ENCODE results near the gene RGS6. TPM values are rescaled to one million over a fixed set of nuclear protein-coding genes. Genes with fewer than 3 reads are reported as not detected.

Gene RGS6
- total RNA-seq, 1 experiment from 2014 or later: not detected

DNA sequence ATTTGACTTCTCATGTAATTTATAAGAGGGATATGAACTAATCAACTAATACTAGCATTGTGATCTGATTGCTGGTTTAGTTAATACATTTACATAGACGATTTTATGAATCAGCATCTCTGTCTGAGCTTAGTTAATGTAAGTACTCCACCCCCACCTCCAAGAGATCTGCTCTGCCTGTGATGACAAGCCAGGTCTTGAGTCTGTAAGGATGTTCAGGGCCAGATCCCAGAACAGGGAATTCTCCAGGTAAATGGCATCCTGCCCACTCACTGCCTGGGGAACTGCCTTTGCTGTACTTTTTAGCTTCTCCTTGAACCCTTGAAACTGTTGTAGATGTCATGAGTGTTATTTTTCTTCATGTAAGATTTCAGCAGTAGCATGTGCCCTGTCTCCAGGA, 289.8 kb downstream of the RGS6 start:
- no TSS peak for BruUV-seq (replicated peaks)
- Mint-ChIP-seq H3K27ac (ENCODE audit: low read depth, unreplicated experiment) (no peak overlapping the region), H3K4me1 (ENCODE audit: insufficient read depth, unreplicated experiment) (no peaks in the 10 kb centered on the region), H3K9me3 (ENCODE audit: unreplicated experiment) (peaks cover 16% of the 10 kb centered on the region), H3K36me3 (ENCODE audit: insufficient read depth, unreplicated experiment) (no peaks in the 10 kb centered on the region), H3K4me3 (ENCODE audit: unreplicated experiment) (no peak overlapping the region), H3K27me3 (ENCODE audit: insufficient read depth, unreplicated experiment) (no peaks in the 10 kb centered on the region)
- CTCF ChIA-PET: interaction anchor here (0.9 kb wide), 1 partner anchor 469 kb away, joined by 3 read pairs; no protein-coding TSS in a partner anchor
- DNase-seq (ENCODE audit: unreplicated experiment): no peak
- intact Hi-C loops (cut with micrococcal nuclease): no loop called here
- TF ChIP-seq, protein P1, sequence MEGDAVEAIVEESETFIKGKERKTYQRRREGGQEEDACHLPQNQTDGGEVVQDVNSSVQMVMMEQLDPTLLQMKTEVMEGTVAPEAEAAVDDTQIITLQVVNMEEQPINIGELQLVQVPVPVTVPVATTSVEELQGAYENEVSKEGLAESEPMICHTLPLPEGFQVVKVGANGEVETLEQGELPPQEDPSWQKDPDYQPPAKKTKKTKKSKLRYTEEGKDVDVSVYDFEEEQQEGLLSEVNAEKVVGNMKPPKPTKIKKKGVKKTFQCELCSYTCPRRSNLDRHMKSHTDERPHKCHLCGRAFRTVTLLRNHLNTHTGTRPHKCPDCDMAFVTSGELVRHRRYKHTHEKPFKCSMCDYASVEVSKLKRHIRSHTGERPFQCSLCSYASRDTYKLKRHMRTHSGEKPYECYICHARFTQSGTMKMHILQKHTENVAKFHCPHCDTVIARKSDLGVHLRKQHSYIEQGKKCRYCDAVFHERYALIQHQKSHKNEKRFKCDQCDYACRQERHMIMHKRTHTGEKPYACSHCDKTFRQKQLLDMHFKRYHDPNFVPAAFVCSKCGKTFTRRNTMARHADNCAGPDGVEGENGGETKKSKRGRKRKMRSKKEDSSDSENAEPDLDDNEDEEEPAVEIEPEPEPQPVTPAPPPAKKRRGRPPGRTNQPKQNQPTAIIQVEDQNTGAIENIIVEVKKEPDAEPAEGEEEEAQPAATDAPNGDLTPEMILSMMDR (IDR thresholded peaks at IDR 0.05; ENCODE audit: unreplicated experiment): no peak
- POLR2A ChIA-PET: no interaction called here

DNA sequence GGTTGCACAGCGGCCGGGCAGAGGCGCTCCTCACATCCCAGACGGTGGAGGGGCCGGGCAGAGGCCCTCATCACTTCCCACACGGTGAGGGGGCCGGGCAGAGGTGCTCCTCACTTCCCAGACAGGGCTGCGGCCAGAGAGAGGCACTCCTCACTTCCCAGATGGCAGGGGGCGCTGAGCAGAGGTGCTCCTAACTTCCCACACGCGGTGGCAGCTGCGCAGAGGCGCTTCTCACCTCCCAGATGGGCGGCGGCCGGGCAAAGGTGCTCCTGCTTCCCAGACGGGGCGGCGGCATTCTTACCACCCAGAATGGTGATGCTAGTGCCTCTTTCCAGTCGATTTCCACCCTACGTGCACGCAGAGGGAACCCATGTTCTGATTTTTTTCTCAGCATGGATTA, 304.4 kb downstream of the RGS6 start:
- no peak for DNase-seq (ENCODE audit: unreplicated experiment)
- intact Hi-C loops (cut with micrococcal nuclease): no loop called here
- peaks cover 2% of the 10 kb centered on the region for H3K9me3 Mint-ChIP-seq (ENCODE audit: unreplicated experiment)
- H3K4me3 Mint-ChIP-seq (ENCODE audit: unreplicated experiment): no peak overlapping the region
- no peaks in the 10 kb centered on the region for H3K4me1 Mint-ChIP-seq (ENCODE audit: insufficient read depth, unreplicated experiment)
- no peaks in the 10 kb centered on the region for H3K36me3 Mint-ChIP-seq (ENCODE audit: insufficient read depth, unreplicated experiment)
- H3K27ac Mint-ChIP-seq (ENCODE audit: low read depth, unreplicated experiment): no peak overlapping the region
- ChIA-PET POLR2A (no interaction called here), CTCF (no interaction called here)
- TF ChIP-seq, protein P1 (IDR thresholded peaks at IDR 0.05; ENCODE audit: unreplicated experiment): no peak
- H3K27me3 Mint-ChIP-seq (ENCODE audit: insufficient read depth, unreplicated experiment): no peaks in the 10 kb centered on the region
- BruUV-seq (replicated peaks): no TSS peak

DNA sequence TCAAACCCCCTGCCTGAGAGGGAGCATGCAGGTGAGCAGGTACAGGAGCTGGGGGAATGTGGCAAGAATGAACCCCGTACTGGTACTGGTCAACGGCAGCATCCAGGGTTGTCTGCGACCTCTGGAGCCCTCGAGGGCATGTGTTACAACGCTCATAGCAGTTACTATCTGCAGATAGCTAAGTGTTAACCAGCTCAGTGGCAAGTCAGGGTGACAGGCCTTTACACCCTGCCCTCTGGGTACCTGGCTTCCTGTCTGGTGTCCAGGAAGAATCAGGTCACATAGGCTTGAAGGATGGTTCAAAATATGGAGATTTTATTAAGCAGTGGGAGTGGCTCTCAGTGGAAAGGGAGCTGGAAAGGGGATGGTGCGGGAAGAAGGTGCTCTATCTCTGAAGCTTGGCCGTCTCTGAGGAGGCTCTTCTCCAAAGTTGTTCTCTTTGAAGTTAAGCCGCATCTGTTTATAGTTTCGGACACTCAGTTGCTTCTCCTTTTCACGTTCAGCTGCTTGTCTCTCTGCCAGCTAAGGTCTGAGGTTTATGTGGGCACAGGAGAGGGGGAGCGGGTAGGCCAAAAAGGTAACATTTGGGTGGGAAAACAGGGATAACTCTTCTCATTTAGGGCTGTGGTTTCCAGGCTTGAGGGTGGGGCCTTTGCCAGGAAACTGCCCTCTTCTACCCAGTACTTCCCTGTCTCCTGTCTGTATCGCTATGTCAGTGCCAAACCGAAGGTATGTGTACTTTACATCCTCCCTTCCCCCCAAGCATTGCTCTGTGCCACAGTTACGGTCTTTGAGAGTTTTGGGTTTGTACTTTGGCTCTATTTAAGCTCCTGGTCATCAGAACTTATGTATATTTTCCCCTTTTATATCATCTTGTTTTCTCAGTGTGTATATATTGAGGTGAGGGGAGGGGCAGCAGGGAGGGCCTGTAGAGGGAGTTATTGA, 305.8 kb downstream of the RGS6 start:
- DNase-seq (ENCODE audit: unreplicated experiment): no peak
- no peaks in the 10 kb centered on the region for H3K9me3 Mint-ChIP-seq (ENCODE audit: unreplicated experiment)
- no TSS peak for BruUV-seq (replicated peaks)
- no peaks in the 10 kb centered on the region for H3K36me3 Mint-ChIP-seq (ENCODE audit: insufficient read depth, unreplicated experiment)
- intact Hi-C loops (cut with micrococcal nuclease): no loop called here
- no peak overlapping the region for H3K4me3 Mint-ChIP-seq (ENCODE audit: unreplicated experiment)
- TF ChIP-seq, protein P1 (IDR thresholded peaks at IDR 0.05; ENCODE audit: unreplicated experiment): no peak
- CTCF ChIA-PET: interaction anchor here (0.7 kb wide), 1 partner anchor 17 kb away, joined by 3 read pairs; no protein-coding TSS in a partner anchor
- peaks cover 2% of the 10 kb centered on the region for H3K27me3 Mint-ChIP-seq (ENCODE audit: insufficient read depth, unreplicated experiment)
- no peaks in the 10 kb centered on the region for H3K4me1 Mint-ChIP-seq (ENCODE audit: insufficient read depth, unreplicated experiment)
- H3K27ac Mint-ChIP-seq (ENCODE audit: low read depth, unreplicated experiment): no peak overlapping the region
- POLR2A ChIA-PET: no interaction called here

DNA sequence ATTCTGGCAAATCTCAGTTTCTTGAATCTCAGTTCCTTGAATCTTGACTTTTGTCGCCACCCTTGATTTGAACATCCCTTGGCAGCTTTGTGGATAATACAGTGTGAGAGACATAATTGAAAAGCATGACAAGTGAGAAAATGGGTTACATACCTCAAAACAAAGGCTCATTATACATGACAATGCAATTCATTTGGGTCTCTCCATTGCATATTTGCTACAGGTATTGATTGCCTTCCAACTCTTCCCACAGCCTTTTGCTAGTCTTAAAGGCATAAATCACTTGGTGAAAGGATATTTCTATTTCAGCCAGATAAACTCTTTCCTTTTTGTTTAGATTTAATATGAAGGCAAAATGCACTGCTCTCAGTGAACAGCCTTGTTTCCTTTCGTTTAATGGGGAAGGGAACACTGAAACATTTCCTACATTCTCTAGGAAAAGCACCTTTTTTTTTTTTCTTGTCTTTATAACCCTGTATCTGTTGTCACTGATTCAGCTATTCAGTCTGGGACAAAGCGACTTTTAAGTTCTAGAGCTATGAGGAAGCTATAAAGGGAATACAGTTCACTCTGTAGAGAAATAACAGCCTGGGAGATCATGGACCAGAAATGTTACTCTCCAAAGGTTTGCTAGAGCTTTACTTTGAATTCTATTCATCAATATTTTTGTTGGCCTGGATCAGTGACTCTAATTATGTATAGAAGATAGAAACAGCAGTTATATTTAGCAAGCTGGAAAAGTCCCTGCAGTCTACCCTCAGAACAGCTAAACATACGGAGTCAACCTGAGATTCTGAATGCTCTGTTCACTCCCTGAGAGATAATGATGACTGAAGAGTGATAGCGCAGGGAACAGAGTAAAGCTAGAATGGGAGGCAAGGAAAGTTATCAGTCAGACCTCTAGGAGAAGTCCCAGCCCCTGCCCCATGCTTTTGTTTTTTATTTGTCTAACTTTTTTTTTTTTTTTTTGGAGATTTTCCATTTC, 311.4 kb downstream of the RGS6 start:
- BruUV-seq (replicated peaks): no TSS peak
- TF ChIP-seq, protein P1 (IDR thresholded peaks at IDR 0.05; ENCODE audit: unreplicated experiment): no peak
- H3K27me3 Mint-ChIP-seq (ENCODE audit: insufficient read depth, unreplicated experiment): peaks cover 42% of the 10 kb centered on the region
- no peak overlapping the region for H3K4me3 Mint-ChIP-seq (ENCODE audit: unreplicated experiment)
- ChIA-PET CTCF (no interaction called here), POLR2A (no interaction called here)
- no peaks in the 10 kb centered on the region for H3K4me1 Mint-ChIP-seq (ENCODE audit: insufficient read depth, unreplicated experiment)
- H3K36me3 Mint-ChIP-seq (ENCODE audit: insufficient read depth, unreplicated experiment): no peaks in the 10 kb centered on the region
- DNase-seq (ENCODE audit: unreplicated experiment): no peak
- H3K27ac Mint-ChIP-seq (ENCODE audit: low read depth, unreplicated experiment): no peak overlapping the region
- H3K9me3 Mint-ChIP-seq (ENCODE audit: unreplicated experiment): no peaks in the 10 kb centered on the region
- intact Hi-C loops (cut with micrococcal nuclease): no loop called here

Data from MCF 10A (cell line).